GM12878 (cell line): ENCODE measurements around the gene LYSMD2. TPM values are rescaled to one million over a fixed set of nuclear protein-coding genes. Genes with fewer than 3 reads are reported as not detected.

ENCODE experiments used
- BHLHE40 ChIP-seq, 2 experiments: fragments of 450-650 bp in 1 of 2; IDR thresholded peaks; 2 replicates each; pipeline ENCODE4 v1.6.1; 2011 to 2017; ENCODE audit warnings: low read depth in 2 of 2, borderline replicate concordance in 1 of 2, improper control_type of control experiment in 1 of 2, low read length in 1 of 2, mild to moderate bottlenecking in 1 of 2
- CREM ChIP-seq: IDR thresholded peaks from 2 replicates; pipeline ENCODE4 v1.6.1; 2014; ENCODE audit warnings: antibody characterized with exemption, low read depth
- HDAC6 ChIP-seq: fragments of 200-600 bp; sonication (generic); IDR thresholded peaks from one replicate; pipeline ENCODE4 v1.8.0; 2017; ENCODE audit warnings: antibody characterized with exemption; ENCODE audit not compliant: unreplicated experiment
- HSF1 ChIP-seq: fragments of 150-350 bp; IDR thresholded peaks from 2 replicates; pipeline ENCODE4 v1.6.1; 2014; ENCODE audit warnings: mild to moderate bottlenecking, low read depth, low read length
- IKZF1 ChIP-seq: fragments of 450-650 bp; conservative IDR thresholded peaks from 2 replicates; pipeline ENCODE4 v1.6.1; 2017; ENCODE audit warnings: antibody characterized with exemption, mild to moderate bottlenecking
- IKZF2 ChIP-seq, 2 experiments: fragments of 450-650 bp; IDR thresholded peaks; 2 replicates each; pipeline ENCODE4 v1.6.1; 2017; ENCODE audit warnings: mild to moderate bottlenecking in 2 of 2, moderate library complexity in 2 of 2
- JUND ChIP-seq: IDR thresholded peaks from 2 replicates; pipeline ENCODE4 v1.6.1; 2012; ENCODE audit warnings: low read depth, mild to moderate bottlenecking, low read length, improper control_type of control experiment, moderate library complexity
- MEF2A ChIP-seq: IDR thresholded peaks from 2 replicates; pipeline ENCODE4 v1.6.1; 2011; ENCODE audit warnings: low read depth, mild to moderate bottlenecking, low read length, moderate library complexity; ENCODE audit not compliant: insufficient read depth
- NFIC ChIP-seq: IDR thresholded peaks from 2 replicates; pipeline ENCODE4 v1.6.1; 2012; ENCODE audit warnings: low read depth, mild to moderate bottlenecking, inconsistent platforms, low read length, moderate library complexity
- NFYB ChIP-seq: IDR thresholded peaks from 2 replicates; pipeline ENCODE4 v1.6.1; 2011; ENCODE audit warnings: low read depth, mild to moderate bottlenecking, low read length, improper control_type of control experiment, moderate library complexity; ENCODE audit not compliant: insufficient read depth
- NR2C2 ChIP-seq: IDR thresholded peaks from 2 replicates; pipeline ENCODE4 v1.6.1; 2011; ENCODE audit warnings: borderline replicate concordance, low read depth; ENCODE audit not compliant: control insufficient read depth, insufficient read length
- PBX3 ChIP-seq: IDR thresholded peaks from 2 replicates; pipeline ENCODE4 v1.6.1; 2011; ENCODE audit warnings: mild to moderate bottlenecking, low read depth, low read length, moderate library complexity; ENCODE audit not compliant: insufficient replicate concordance
- RELA ChIP-seq: fragments of 450-650 bp; IDR thresholded peaks from 2 replicates; pipeline ENCODE4 v1.8.0; 2014; ENCODE audit warnings: borderline replicate concordance; ENCODE audit not compliant: partially characterized antibody
- SIN3A ChIP-seq: IDR thresholded peaks from 2 replicates; pipeline ENCODE4 v1.6.1; 2012; ENCODE audit warnings: low read depth, low read length, improper control_type of control experiment
- TCF12 ChIP-seq: IDR thresholded peaks from 2 replicates; pipeline ENCODE4 v1.6.1; 2011; ENCODE audit warnings: low read depth, mild to moderate bottlenecking, low read length
- polyA plus RNA-seq, 11 experiments: library from polyadenylated mRNA; depleted of rRNA in 4 of 11; unstranded in 6 of 11; stranded (reverse) in 5 of 11; fragments of >200 nt; fragmentation: Nextera tagmentation in 4 of 11; fragmentation: Illumina TruSeq in 1 of 11; extraction: Ambion mirVana in 4 of 11; extraction: Trizol in 1 of 11; gene quantifications; 1 replicate in 1 of 11; 2 replicates in 10 of 11; pipeline versions ENCODE4 v1.2.1 to v1.2.3, GENCODE V29; 2011 to 2016; ENCODE audit warnings: inconsistent platforms in 2 of 11, missing spikeins in 2 of 11, low read depth in 1 of 11
- total RNA-seq, 4 experiments: library from RNA; depleted of rRNA in 3 of 4; stranded (reverse); fragments of >200 nt in 3 of 4; fragmentation: Illumina TruSeq in 1 of 4; extraction: Trizol in 1 of 4; gene quantifications; 2 replicates each; pipeline versions ENCODE4 v1.2.1 to v1.2.3, GENCODE V29; 2013 to 2021

LYSMD2 gene
- total and polyA plus RNA-seq, 10 of the 15 experiments (the other 5 are each of a cell fraction or from before 2014, with no cell fraction given) = 30.5 to 61.3 (median 45.4) TPM

GRCh38 chr15:51736069-51736468, 1.4 kb downstream of the LYSMD2 start (continued):
- no peak for TF ChIP-seq PBX3
- TF ChIP-seq NFYB = no peak
- TF ChIP-seq HSF1 = no peak
- TF ChIP-seq HDAC6 = no peak
- 0 out of 2 replicates have a peak, but pooled peaks have one; percentile 9 for TF ChIP-seq CREM
- no peak for TF ChIP-seq RELA
- no peak for TF ChIP-seq TCF12
- TF ChIP-seq SIN3A = no peak
- TF ChIP-seq IKZF2 (IDR thresholded peaks at IDR 0.05) = peak in 1 of 2 experiments; percentile 44; a peak in 1 of 4 replicates
- TF ChIP-seq IKZF1 = peak; percentile 26; the same call in 1 of the 2 replicates
- peak; percentile 58 for TF ChIP-seq NFIC
- 0 out of 4 replicates have a peak, but pooled peaks of 1 of the 2 experiments have one; percentile 23 for TF ChIP-seq BHLHE40 (IDR thresholded peaks at IDR 0.05; ENCODE audit: borderline replicate concordance in 1 of 2, low read depth in 2 of 2, low read length in 1 of 2)
- TF ChIP-seq MEF2A = no peak
- no peak for TF ChIP-seq NR2C2
- no peak for TF ChIP-seq JUND
